Sigmoid colon (tissue), 4 donors: Measurements from ENCODE around the gene PTPN2.

ENCODE experiments used
- CTCF ChIP-seq, 4 experiments: fragments of 450-650 bp in 3 of 4; fragments of 200-600 bp in 1 of 4; IDR thresholded peaks; one replicate each; pipeline ENCODE4 v1.5.1; 2016 to 2019; ENCODE audit warnings: antibody characterized with exemption in 4 of 4, mild to moderate bottlenecking in 3 of 4, moderate library complexity in 2 of 4
- EP300 ChIP-seq, 4 donors: sonication (generic); formaldehyde crosslinking; IDR thresholded peaks; one replicate each; pipeline ENCODE4 v1.6.1; 2017; ENCODE audit warnings: antibody characterized with exemption in 4 of 4
- POLR2A ChIP-seq, 2 donors: fragments of 450-650 bp; IDR thresholded peaks; one replicate each; pipeline ENCODE4 v1.6.1; 2016; ENCODE audit warnings: antibody characterized with exemption in 2 of 2, mild to moderate bottlenecking in 2 of 2, moderate library complexity in 2 of 2

- TF ChIP-seq CTCF (IDR thresholded peaks at IDR 0.05) (no peak), EP300 (IDR thresholded peaks at IDR 0.05) (no peak), POLR2A (IDR thresholded peaks at IDR 0.05) (no peak)
These were observed 133.1 kb downstream of the PTPN2 start for GRCh38 chr18:12750715-12751502.
